Thoracic aorta (tissue), 2 donors: ENCODE results near the gene MAP1A. TPM values are rescaled to one million over a fixed set of nuclear protein-coding genes. Genes with fewer than 3 reads are reported as not detected.

Source experiments
- ATAC-seq: fragments of 150-250 bp; one replicate; pipeline ENCODE4 v1.8.0; 2017; ENCODE audit warnings: low read depth; ENCODE audit not compliant: insufficient number of reproducible peaks, low FRiP score
- DNase-seq: peaks from one replicate; pipeline ENCODE4 v3.0.0-alpha.2; 2020; ENCODE audit warnings: low spot score
- H3K27ac ChIP-seq, 2 donors: fragments of 200-600 bp; sonication (generic); 1 replicate in 1 of 2; 2 replicates in 1 of 2; pipeline ENCODE4 v1.5.1; 2016; ENCODE audit warnings: mild to moderate bottlenecking in 2 of 2, moderate library complexity in 2 of 2
- H3K27me3 ChIP-seq: fragments of 200-600 bp; sonication (generic); replicated peaks from 2 replicates; pipeline ENCODE4 v1.6.0; 2016; ENCODE audit warnings: mild to moderate bottlenecking; ENCODE audit not compliant: insufficient read depth
- H3K36me3 ChIP-seq: fragments of 200-600 bp; sonication (generic); one replicate; pipeline ENCODE4 v1.5.1; 2016
- H3K4me1 ChIP-seq, 2 donors: fragments of 200-600 bp; sonication (generic); 1 replicate in 1 of 2; 2 replicates in 1 of 2; pipeline versions ENCODE4 v1.5.1 to v1.6.0; 2016; ENCODE audit warnings: low read depth in 2 of 2, mild to moderate bottlenecking in 1 of 2; ENCODE audit not compliant: control insufficient read depth in 1 of 2
- H3K4me3 ChIP-seq: fragments of 200-600 bp; sonication (generic); 2 replicates; pipeline ENCODE4 v1.5.1; 2016; ENCODE audit warnings: mild to moderate bottlenecking
- H3K9me3 ChIP-seq: fragments of 200-600 bp; sonication (generic); 2 replicates; pipeline ENCODE4 v1.5.1; 2016
- CTCF ChIP-seq: fragments of 200-600 bp; sonication (generic); IDR thresholded peaks from one replicate; pipeline ENCODE4 v1.5.1; 2019; ENCODE audit warnings: antibody characterized with exemption
- total RNA-seq, 2 donors: library from RNA; depleted of rRNA; stranded (reverse); fragments of >200 nt; gene quantifications; one replicate each; pipeline versions ENCODE4 v1.1.0 to v1.2.3, GENCODE V29; 2016

MAP1A gene
- total RNA-seq, 2 donors from 2014 or later = 29.8 to 39.4 TPM

- no peak overlapping the region for H3K4me3 ChIP-seq
- no peak overlapping the region for H3K27ac ChIP-seq
- no peak for DNase-seq
- no peaks in the 10 kb centered on the region for H3K27me3 ChIP-seq
- ATAC-seq = no peak
- H3K36me3 ChIP-seq = peaks cover 9% of the 10 kb centered on the region
- H3K9me3 ChIP-seq = no peaks in the 10 kb centered on the region
- TF ChIP-seq CTCF = no peak
- H3K4me1 ChIP-seq = peaks cover 0 to 4% of the 10 kb centered on the region in 2 donors
Measured at GRCh38 chr15:43483297-43484128, 33.9 kb upstream of the MAP1A start.

- H3K4me3 ChIP-seq = no peak overlapping the region
- H3K4me1 ChIP-seq = peaks cover 6 to 13% of the 10 kb centered on the region in 2 donors
- no peak for ATAC-seq
- H3K9me3 ChIP-seq = no peaks in the 10 kb centered on the region
- no peak for TF ChIP-seq CTCF
- H3K36me3 ChIP-seq = peaks cover 1% of the 10 kb centered on the region
- no peak overlapping the region for H3K27ac ChIP-seq
- no peaks in the 10 kb centered on the region for H3K27me3 ChIP-seq
- no peak for DNase-seq
Measured at GRCh38 chr15:43484455-43484854, 33.0 kb upstream of the MAP1A start.

GRCh38 chr15:43487271-43487895 is 30.0 kb upstream of the MAP1A start:
- ATAC-seq = no peak

GRCh38 chr15:43488790-43489189 is 28.6 kb upstream of the MAP1A start:
- no peak overlapping the region for H3K4me3 ChIP-seq
- TF ChIP-seq CTCF = no peak
- H3K27ac ChIP-seq = no peak overlapping the region
- no peaks in the 10 kb centered on the region for H3K9me3 ChIP-seq
- DNase-seq (no peak), ATAC-seq (no peak)
- H3K36me3 ChIP-seq = no peaks in the 10 kb centered on the region
- no peaks in the 10 kb centered on the region for H3K27me3 ChIP-seq
- H3K4me1 ChIP-seq = peaks cover 14 to 33% of the 10 kb centered on the region in 2 donors

More at GRCh38 chr15:43487271-43487895, 30.0 kb upstream of the MAP1A start:
- Histone ChIP-seq H3K9me3 (no peaks in the 10 kb centered on the region), H3K27ac (no peak overlapping the region), H3K4me3 (no peak overlapping the region), H3K4me1 (peaks cover 14 to 27% of the 10 kb centered on the region in 2 donors), H3K27me3 (no peaks in the 10 kb centered on the region), H3K36me3 (no peaks in the 10 kb centered on the region)
- DNase-seq = no peak
- TF ChIP-seq CTCF = no peak

- H3K4me3 ChIP-seq = no peak overlapping the region
- H3K9me3 ChIP-seq = no peaks in the 10 kb centered on the region
- peaks cover 14 to 33% of the 10 kb centered on the region in 2 donors for H3K4me1 ChIP-seq
- no peaks in the 10 kb centered on the region for H3K27me3 ChIP-seq
- ATAC-seq (no peak), DNase-seq (no peak)
- no peak overlapping the region for H3K27ac ChIP-seq
- no peak for TF ChIP-seq CTCF
- H3K36me3 ChIP-seq = no peaks in the 10 kb centered on the region
Measured at GRCh38 chr15:43489191-43489590, 28.2 kb upstream of the MAP1A start.
